Measurements from ENCODE around the gene COL11A2.

COL11A2 gene

GRCh38 chr6:33191383-33192104, 723 bp downstream of the COL11A2 start:
- DNase-seq: no peak

GRCh38 chr6:33190504-33191107, 1.7 kb downstream of the COL11A2 start:
- no peak for DNase-seq

- DNase-seq: no peak
Observed at GRCh38 chr6:33189625-33190448, 2.4 kb downstream of the COL11A2 start.

- DNase-seq: no peak
Observed at GRCh38 chr6:33189164-33189563, 3.1 kb downstream of the COL11A2 start.

GRCh38 chr6:33187809-33188208, 4.5 kb downstream of the COL11A2 start:
- DNase-seq: no peak

- DNase-seq: no peak
Observed at GRCh38 chr6:33185654-33186187, 6.5 kb downstream of the COL11A2 start.

- DNase-seq: no peak
Observed at GRCh38 chr6:33185190-33185589, 7.1 kb downstream of the COL11A2 start.

GRCh38 chr6:33183071-33183683, 9.1 kb downstream of the COL11A2 start:
- DNase-seq: no peak

- DNase-seq: no peak
Observed at GRCh38 chr6:33181141-33181540, 11.1 kb downstream of the COL11A2 start.

GRCh38 chr6:33178755-33179475, 13.4 kb downstream of the COL11A2 start:
- DNase-seq: no peak

GRCh38 chr6:33177552-33178446, 14.5 kb downstream of the COL11A2 start:
- DNase-seq: no peak

GRCh38 chr6:33176906-33177305, 15.4 kb downstream of the COL11A2 start:
- DNase-seq: no peak

- DNase-seq: no peak
Observed at GRCh38 chr6:33175436-33176069, 16.7 kb downstream of the COL11A2 start.

- no peak for DNase-seq
Observed at GRCh38 chr6:33174784-33175183, 17.5 kb downstream of the COL11A2 start.

- no peak for DNase-seq
Observed at GRCh38 chr6:33173535-33174180, 18.6 kb downstream of the COL11A2 start.

GRCh38 chr6:33172688-33173534, 19.4 kb downstream of the COL11A2 start:
- DNase-seq: no peak

GRCh38 chr6:33171880-33172687, 20.2 kb downstream of the COL11A2 start:
- DNase-seq: no peak

Measured in NCI-H2107 (cell line).